K562 (cell line): Measurements from ENCODE around the gene PDCL3. TPM values are rescaled to one million over a fixed set of nuclear protein-coding genes. Genes with fewer than 3 reads are reported as not detected.
A peak's percentile ranks its signal among the peaks of the same experiment; 100 is the strongest.

Experiments used
- ARID1B ChIP-seq: fragments of 450-650 bp; IDR thresholded peaks from 2 replicates; pipeline ENCODE4 v1.6.1; 2016; ENCODE audit warnings: antibody characterized with exemption, mild to moderate bottlenecking, inconsistent platforms
- BRF2 ChIP-seq: IDR thresholded peaks from 3 replicates; pipeline ENCODE4 v1.6.1; 2011; ENCODE audit warnings: borderline replicate concordance, mild to moderate bottlenecking; ENCODE audit not compliant: insufficient read length, insufficient read depth
- CEBPB ChIP-seq: fragments of 450-650 bp; IDR thresholded peaks from 2 replicates; pipeline ENCODE4 v1.6.1; 2016; ENCODE audit warnings: missing genetic modification characterization, missing compliant biosample characterization
- CEBPG ChIP-seq, 3 experiments: fragments of 200-800 bp in 1 of 3; sonication (Bioruptor generic) in 1 of 3; sonication (generic) in 1 of 3; formaldehyde crosslinking in 1 of 3; IDR thresholded peaks in 2 of 3; conservative IDR thresholded peaks in 1 of 3; 2 replicates each; pipeline versions ENCODE4 v1.6.1 to v1.8.0; 2016 to 2022; ENCODE audit warnings: missing compliant biosample characterization in 2 of 3, missing genetic modification characterization in 2 of 3, mild to moderate bottlenecking in 1 of 3, missing genetic modification reagents in 1 of 3
- DPF2 ChIP-seq: fragments of 450-650 bp; IDR thresholded peaks from 2 replicates; pipeline ENCODE4 v1.6.1; 2016
- HMBOX1 ChIP-seq: sonication (generic); IDR thresholded peaks from 2 replicates; pipeline ENCODE4 v1.6.1; 2016
- HNRNPL ChIP-seq: fragments of 200-400 bp; formaldehyde crosslinking; IDR thresholded peaks from 2 replicates; pipeline ENCODE4 v1.6.1; 2017; ENCODE audit warnings: low read depth, mild to moderate bottlenecking, low read length
- JUND ChIP-seq, 2 experiments: IDR thresholded peaks; 2 replicates in 1 of 2; 3 replicates in 1 of 2; pipeline ENCODE4 v1.6.1; 2011; ENCODE audit warnings: borderline replicate concordance in 2 of 2, low read depth in 2 of 2, low read length in 2 of 2, improper control_type of control experiment in 1 of 2, missing biosample characterization in 1 of 2, missing genetic modification characterization in 1 of 2, missing genetic modification reagents in 1 of 2
- MED1 ChIP-seq: sonication (generic); formaldehyde crosslinking; IDR thresholded peaks from 2 replicates; pipeline ENCODE4 v1.8.1; 2023; ENCODE audit warnings: missing genetic modification reagents, borderline replicate concordance
- MLX ChIP-seq, 2 experiments: fragments of 450-650 bp in 1 of 2; sonication (generic) in 1 of 2; formaldehyde crosslinking; conservative IDR thresholded peaks; 2 replicates each; pipeline versions ENCODE4 v1.4.0 to v1.8.1; 2020 to 2022; ENCODE audit warnings: mild to moderate bottlenecking in 1 of 2, missing genetic modification reagents in 1 of 2
- NR2C1 ChIP-seq, 2 experiments: fragments of 450-650 bp; IDR thresholded peaks; 2 replicates each; pipeline ENCODE4 v1.6.1; 2017; ENCODE audit warnings: mild to moderate bottlenecking in 2 of 2, antibody characterized with exemption in 1 of 2, inconsistent platforms in 1 of 2, missing compliant biosample characterization in 1 of 2, missing genetic modification characterization in 1 of 2
- POLR2H ChIP-seq: IDR thresholded peaks from 2 replicates; pipeline ENCODE4 v1.6.1; 2016; ENCODE audit warnings: missing genetic modification characterization, low read depth, mild to moderate bottlenecking, control low read depth, missing compliant biosample characterization, moderate library complexity
- RBM15 ChIP-seq: fragments of 200-400 bp; formaldehyde crosslinking; IDR thresholded peaks from 2 replicates; pipeline ENCODE4 v1.6.1; 2018; ENCODE audit warnings: mild to moderate bottlenecking, low read length, moderate library complexity; ENCODE audit not compliant: insufficient read depth
- RFX5 ChIP-seq: IDR thresholded peaks from 2 replicates; pipeline ENCODE4 v1.6.1; 2011; ENCODE audit warnings: low read depth, mild to moderate bottlenecking, improper control_type of control experiment, low read length
- RUNX1 ChIP-seq: sonication (generic); IDR thresholded peaks from 2 replicates; pipeline ENCODE4 v1.6.1; 2016; ENCODE audit warnings: antibody characterized with exemption, low read depth
- SMARCA4 ChIP-seq: fragments of 450-650 bp; IDR thresholded peaks from 2 replicates; pipeline ENCODE4 v1.6.1; 2016
- SRSF1 ChIP-seq: fragments of 200-400 bp; formaldehyde crosslinking; IDR thresholded peaks from 2 replicates; pipeline ENCODE4 v1.6.1; 2017; ENCODE audit warnings: mild to moderate bottlenecking, low read depth, low read length, moderate library complexity
- ZNF280A ChIP-seq: fragments of 450-650 bp; IDR thresholded peaks from 2 replicates; pipeline ENCODE4 v1.6.1; 2018; ENCODE audit warnings: mild to moderate bottlenecking, low read depth; ENCODE audit not compliant: partially characterized antibody
- ZNF512 ChIP-seq: IDR thresholded peaks from 2 replicates; pipeline ENCODE4 v1.6.1; 2016; ENCODE audit warnings: missing genetic modification characterization, missing compliant biosample characterization
- polyA plus RNA-seq, 8 experiments: library from polyadenylated mRNA; depleted of rRNA in 4 of 8; stranded (reverse) in 5 of 8; unstranded in 3 of 8; fragments of >200 nt; fragmentation: Nextera tagmentation in 2 of 8; fragmentation: Illumina TruSeq in 1 of 8; extraction: Ambion mirVana in 2 of 8; extraction: Trizol in 1 of 8; gene quantifications; 2 replicates each; pipeline versions ENCODE4 v1.2.1 to v1.2.3, GENCODE V29; 2011 to 2014; ENCODE audit warnings: inconsistent platforms in 1 of 8, missing spikeins in 1 of 8
- total RNA-seq, 7 experiments: library from RNA; depleted of rRNA in 6 of 7; stranded (reverse); fragments of >200 nt in 6 of 7; fragmentation: Illumina TruSeq in 2 of 7; extraction: Trizol in 2 of 7; gene quantifications; 2 replicates each; pipeline versions ENCODE4 v1.2.1 to v1.2.3, GENCODE V29; 2011 to 2021; ENCODE audit warnings: low replicate concordance in 1 of 7

PDCL3 gene
- total and polyA plus RNA-seq, 9 of the 15 experiments (the other 6 are each of a cell fraction or from before 2014, with no cell fraction given) = 16.6 to 76.7 (median 26.9) TPM

- TF ChIP-seq ZNF280A = no peak
- 0 out of 2 replicates have a peak, but pooled peaks have one; percentile 21 for TF ChIP-seq HMBOX1
- no peak for TF ChIP-seq ZNF512
- TF ChIP-seq HNRNPL = no peak
- TF ChIP-seq RFX5 = no peak
- TF ChIP-seq SRSF1 = no peak
- TF ChIP-seq RUNX1 = no peak
- peak; percentile 40 for TF ChIP-seq POLR2H
- peak; percentile 67 for TF ChIP-seq CEBPB
- no peak for TF ChIP-seq MED1
- TF ChIP-seq SMARCA4 = peak; percentile 87
- no peak for TF ChIP-seq MLX (CRISPR knock-in tag; conservative IDR thresholded peaks at IDR 0.05)
- no peak for TF ChIP-seq CEBPG (CRISPR knock-in tag; IDR thresholded peaks at IDR 0.05)
- TF ChIP-seq CEBPG (tag; conservative IDR thresholded peaks at IDR 0.05 in 1 of 2, IDR thresholded peaks at IDR 0.05 in 1 of 2) = peak; percentile 72 to 78
- no peak for TF ChIP-seq RBM15
- peak; percentile 88 for TF ChIP-seq DPF2
- TF ChIP-seq ARID1B = peak; percentile 83
- no peak for TF ChIP-seq NR2C1 (IDR thresholded peaks at IDR 0.05)
- 0 out of 2 replicates have a peak, but pooled peaks have one; percentile 14 for TF ChIP-seq NR2C1 (tag; IDR thresholded peaks at IDR 0.05)
- peak; percentile 98 for TF ChIP-seq JUND (IDR thresholded peaks at IDR 0.05; ENCODE audit: borderline replicate concordance, low read depth, low read length)
- TF ChIP-seq JUND (tag; IDR thresholded peaks at IDR 0.05; ENCODE audit: borderline replicate concordance, low read depth, low read length) = peak; percentile 99
- no peak for TF ChIP-seq BRF2
Measured at GRCh38 chr2:100588071-100588786, 25.4 kb downstream of the PDCL3 start (continued).
